HCT116 (cell line): ENCODE data around the gene WNT7B. TPM values are rescaled to one million over a fixed set of nuclear protein-coding genes. Genes with fewer than 3 reads are reported as not detected.

Source experiments
- ATAC-seq: fragments of 200-7000 bp; cut with Tn5 transposase; 2 replicates; pipeline ENCODE4 v1.9.1; 2020; ENCODE audit warnings: mild to moderate bottlenecking, moderate library complexity
- BruUV-seq: library from RNA; stranded (reverse); fragments of 400-500 nt; replicated peaks from 2 replicates; lab custom pipeline; 2021; lab: Mats Ljungman, UMichigan
- CTCF ChIA-PET: fragments of 300-600 bp; sonication (Branson Sonifier 250); formaldehyde crosslinking; loops from one replicate; lab custom pipeline; 2021; ENCODE audit warnings: antibody characterized with exemption; lab: Charles Lee
- POLR2A ChIA-PET: fragments of 300-600, 350-600 bp; sonication (Branson Sonifier 250); formaldehyde crosslinking; loops from one replicate; lab custom pipeline; 2021; ENCODE audit warnings: antibody characterized with exemption; lab: Charles Lee
- RAD21 ChIA-PET, 2 experiments: fragments of 300-600 bp; sonication (Branson Sonifier 250); formaldehyde crosslinking; loops; one replicate each; lab custom pipeline; 2023; ENCODE audit warnings: low total read pairs in 2 of 2; ENCODE audit not compliant: uncharacterized antibody in 2 of 2, unreplicated experiment in 2 of 2, low non-redundant PET in 1 of 2; lab: Charles Lee
- DNase-seq: peaks from one replicate; pipeline ENCODE4 v3.0.0-alpha.2; 2010; ENCODE audit warnings: low read depth, low spot score
- H2AFZ ChIP-seq: fragments of 200-600 bp; shearing (Covaris generic), sonication (generic); 2 replicates; pipeline ENCODE4 v1.6.1; 2017; ENCODE audit warnings: low read depth, mixed run types, mixed read lengths, antibody characterized with exemption, low read length; ENCODE audit not compliant: poor library complexity, severe bottlenecking
- H3K27ac ChIP-seq: 2 replicates; pipeline ENCODE4 v1.5.1; 2012; ENCODE audit warnings: low read depth, low read length
- H3K27me3 ChIP-seq: fragments of 200-600 bp; sonication (generic); 2 replicates; pipeline ENCODE4 v1.6.1; 2016; ENCODE audit warnings: mixed run types, low read length, mixed read lengths; ENCODE audit not compliant: insufficient read depth
- H3K36me3 ChIP-seq, 2 experiments: fragments of 200-500 bp in 1 of 2; fragments of 200-600 bp in 1 of 2; sonication (Bioruptor generic) in 1 of 2; sonication (generic) in 1 of 2; 2 replicates each; pipeline versions ENCODE4 v1.5.1 to v1.6.1; 2014 to 2016; ENCODE audit warnings: low read length in 2 of 2, inconsistent platforms in 1 of 2, mixed read lengths in 1 of 2, mixed run types in 1 of 2; ENCODE audit not compliant: insufficient read depth in 2 of 2, control insufficient read depth in 1 of 2
- H3K4me1 ChIP-seq, 2 experiments: fragments of 200-600 bp in 1 of 2; sonication (generic) in 1 of 2; 2 replicates each; pipeline versions ENCODE4 v1.5.1 to v1.6.1; 2012 to 2017; ENCODE audit warnings: low read length in 2 of 2, inconsistent platforms in 1 of 2, mild to moderate bottlenecking in 1 of 2, mixed read lengths in 1 of 2, mixed run types in 1 of 2, moderate library complexity in 1 of 2; ENCODE audit not compliant: insufficient read depth in 2 of 2, control insufficient read depth in 1 of 2
- H3K4me2 ChIP-seq: fragments of 200-600 bp; sonication (generic); 2 replicates; pipeline ENCODE4 v1.6.1; 2017; ENCODE audit warnings: mixed run types, low read length, mixed read lengths
- H3K4me3 ChIP-seq, 2 experiments: fragments of 200-600 bp in 1 of 2; sonication (generic) in 1 of 2; replicated peaks in 1 of 2; 2 replicates each; pipeline ENCODE4 v1.5.1; 2011 to 2016; ENCODE audit warnings: low read length in 2 of 2, control low read depth in 1 of 2, low read depth in 1 of 2, mild to moderate bottlenecking in 1 of 2, mixed read lengths in 1 of 2, mixed run types in 1 of 2
- H3K79me2 ChIP-seq: fragments of 200-600 bp; sonication (generic); 2 replicates; pipeline ENCODE4 v1.6.1; 2017; ENCODE audit warnings: mild to moderate bottlenecking, mixed run types, low read length, moderate library complexity, mixed read lengths; ENCODE audit not compliant: insufficient read depth
- H3K9ac ChIP-seq: fragments of 200-600 bp; sonication (generic); 2 replicates; pipeline ENCODE4 v1.6.1; 2016; ENCODE audit warnings: low read length, mixed read lengths
- H3K9me2 ChIP-seq: fragments of 200-600 bp; sonication (generic), shearing (Covaris generic); 2 replicates; pipeline ENCODE4 v1.6.1; 2017; ENCODE audit warnings: mixed run types, mild to moderate bottlenecking, moderate library complexity; ENCODE audit not compliant: insufficient read depth
- H3K9me3 ChIP-seq, 2 experiments: fragments of 200-500 bp in 1 of 2; fragments of 200-600 bp in 1 of 2; sonication (Bioruptor generic) in 1 of 2; sonication (generic) in 1 of 2; 2 replicates each; pipeline ENCODE4 v1.6.1; 2014 to 2017; ENCODE audit warnings: low read length in 2 of 2, mixed read lengths in 2 of 2, inconsistent platforms in 1 of 2, low read depth in 1 of 2, mild to moderate bottlenecking in 1 of 2, mixed run types in 1 of 2, moderate library complexity in 1 of 2; ENCODE audit not compliant: control insufficient read depth in 1 of 2, insufficient read depth in 1 of 2
- H4K20me1 ChIP-seq: fragments of 200-600 bp; sonication (generic), shearing (Covaris generic); 2 replicates; pipeline ENCODE4 v1.6.1; 2017; ENCODE audit warnings: mixed run types, mild to moderate bottlenecking, moderate library complexity; ENCODE audit not compliant: insufficient read depth
- CTCF ChIP-seq, 3 experiments: fragments of 200-600 bp in 1 of 3; sonication (generic) in 1 of 3; IDR thresholded peaks in 2 of 3; conservative IDR thresholded peaks in 1 of 3; 2 replicates each; pipeline ENCODE4 v1.5.1; 2012 to 2017; ENCODE audit warnings: low read depth in 2 of 3, low read length in 2 of 3, antibody characterized with exemption in 1 of 3, borderline replicate concordance in 1 of 3, control low read depth in 1 of 3, mild to moderate bottlenecking in 1 of 3, mixed read lengths in 1 of 3, mixed run types in 1 of 3, moderate library complexity in 1 of 3; ENCODE audit not compliant: insufficient read depth in 1 of 3
- EGR1 ChIP-seq: IDR thresholded peaks from 2 replicates; pipeline ENCODE4 v1.6.1; 2012; ENCODE audit warnings: low read depth
- MAX ChIP-seq: IDR thresholded peaks from 2 replicates; pipeline ENCODE4 v1.6.1; 2012
- POLR2AphosphoS5 ChIP-seq: IDR thresholded peaks from 2 replicates; pipeline ENCODE4 v1.6.1; 2011; ENCODE audit warnings: mild to moderate bottlenecking, low read depth, low read length, moderate library complexity
- RAD21 ChIP-seq: IDR thresholded peaks from 2 replicates; pipeline ENCODE4 v1.6.1; 2012; ENCODE audit warnings: low read depth, mild to moderate bottlenecking
- SIN3A ChIP-seq: IDR thresholded peaks from 2 replicates; pipeline ENCODE4 v1.6.1; 2012; ENCODE audit warnings: low read depth
- TCF7L2 ChIP-seq: IDR thresholded peaks from 2 replicates; pipeline ENCODE4 v1.7.0; 2011; ENCODE audit warnings: borderline replicate concordance, inconsistent platforms; ENCODE audit not compliant: insufficient read depth, insufficient read length; ENCODE audit errors: extremely low read depth
- YY1 ChIP-seq: IDR thresholded peaks from 2 replicates; pipeline ENCODE4 v1.6.1; 2011; ENCODE audit warnings: low read length, low read depth, moderate library complexity, mild to moderate bottlenecking; ENCODE audit not compliant: insufficient replicate concordance; ENCODE audit errors: extremely low read depth
- ZFX ChIP-seq: fragments of 450-650 bp; IDR thresholded peaks from 2 replicates; pipeline ENCODE4 v1.6.1; 2017
- ZNF274 ChIP-seq: fragments of 200-500 bp; sonication (Bioruptor generic); IDR thresholded peaks from 2 replicates; pipeline ENCODE4 v1.6.1; 2014; ENCODE audit warnings: mild to moderate bottlenecking, low read depth, low read length, inconsistent platforms
- intact Hi-C: fragments of 100-400 bp; cut with micrococcal nuclease; formaldehyde crosslinking; loops from 2 replicates; pipeline ENCODE4 v1.10.0; 2022
- total RNA-seq: library from RNA; stranded (reverse); gene quantifications from one replicate; pipeline ENCODE4 v1.2.1, GENCODE V29; 2021; ENCODE audit not compliant: unreplicated experiment

WNT7B gene
- total RNA-seq, 1 experiment from 2014 or later, result 10.5 TPM

GRCh38 chr22:45991098-45991497 is 14.1 kb upstream of the WNT7B start:
- H3K9me3 ChIP-seq, result no peaks in the 10 kb centered on the region
- ChIA-PET POLR2A (no interaction called here), CTCF (no interaction called here)

GRCh38 chr22:45987136-45987861 is 10.3 kb upstream of the WNT7B start:
- Histone ChIP-seq H3K27me3 (no peaks in the 10 kb centered on the region), H3K9me2 (no peaks in the 10 kb centered on the region), H4K20me1 (no peaks in the 10 kb centered on the region), H3K36me3 (no peaks in the 10 kb centered on the region), H2AFZ (no peak overlapping the region), H3K79me2 (no peaks in the 10 kb centered on the region), H3K9me3 (no peaks in the 10 kb centered on the region), H3K9ac (no peak overlapping the region), H3K27ac (no peak overlapping the region), H3K4me1 (no peaks in the 10 kb centered on the region), H3K4me3 (no peak overlapping the region), H3K4me2 (no peak overlapping the region)
- no peak for DNase-seq
- BruUV-seq, result no TSS peak
- ChIA-PET POLR2A (no interaction called here), CTCF (interaction anchor here (0.8 to 1.6 kb wide), 2 partner anchors 8 to 128 kb away, joined by 3 to 4 read pairs; no protein-coding TSS in a partner anchor), RAD21 (interaction anchor here in 1 of 2 experiments (0.6 kb wide), 1 partner anchor 10 kb away, joined by 3 read pairs; no protein-coding TSS in a partner anchor)
- intact Hi-C loops, result no loop called here
- TF ChIP-seq CTCF (IDR thresholded peaks at IDR 0.05 in 2 of 3, conservative IDR thresholded peaks at IDR 0.05 in 1 of 3; ENCODE audit: borderline replicate concordance in 1 of 3, insufficient read depth in 1 of 3, low read depth in 2 of 3, low read length in 2 of 3) (no peak), YY1 (no peak), RAD21 (no peak), POLR2AphosphoS5 (no peak), ZNF274 (no peak), MAX (no peak), SIN3A (no peak), TCF7L2 (no peak), EGR1 (no peak)
- ATAC-seq, result peak; percentile 21; the same call in 1 of the 2 replicates

More at GRCh38 chr22:45991098-45991497, 14.1 kb upstream of the WNT7B start:
- H3K4me1 ChIP-seq, result no peaks in the 10 kb centered on the region
- BruUV-seq, result no TSS peak
- H3K27me3 ChIP-seq, result no peaks in the 10 kb centered on the region
- H3K9me2 ChIP-seq, result no peaks in the 10 kb centered on the region
- TF ChIP-seq ZFX, result no peak
- no peak overlapping the region for H3K27ac ChIP-seq
- DNase-seq, result no peak
- H3K79me2 ChIP-seq, result no peaks in the 10 kb centered on the region
- no peak overlapping the region for H3K9ac ChIP-seq
- RAD21 ChIA-PET, result interaction anchor here in 1 of 2 experiments (1.0 kb wide), 1 partner anchor 126 kb away, joined by 5 read pairs; no protein-coding TSS in a partner anchor
- no peak overlapping the region for H3K4me3 ChIP-seq
- no peaks in the 10 kb centered on the region for H4K20me1 ChIP-seq
- no peak overlapping the region for H3K4me2 ChIP-seq
- no peak overlapping the region for H2AFZ ChIP-seq
- no peaks in the 10 kb centered on the region for H3K36me3 ChIP-seq
- ATAC-seq, result no peak
- intact Hi-C loops, result no loop called here
